ENCODE measurements around the gene ADAM10. TPM values are rescaled to one million over a fixed set of nuclear protein-coding genes. Genes with fewer than 3 reads are reported as not detected.

Gene ADAM10
- total RNA-seq, 1 donor from 2014 or later, result 106 TPM

DNA sequence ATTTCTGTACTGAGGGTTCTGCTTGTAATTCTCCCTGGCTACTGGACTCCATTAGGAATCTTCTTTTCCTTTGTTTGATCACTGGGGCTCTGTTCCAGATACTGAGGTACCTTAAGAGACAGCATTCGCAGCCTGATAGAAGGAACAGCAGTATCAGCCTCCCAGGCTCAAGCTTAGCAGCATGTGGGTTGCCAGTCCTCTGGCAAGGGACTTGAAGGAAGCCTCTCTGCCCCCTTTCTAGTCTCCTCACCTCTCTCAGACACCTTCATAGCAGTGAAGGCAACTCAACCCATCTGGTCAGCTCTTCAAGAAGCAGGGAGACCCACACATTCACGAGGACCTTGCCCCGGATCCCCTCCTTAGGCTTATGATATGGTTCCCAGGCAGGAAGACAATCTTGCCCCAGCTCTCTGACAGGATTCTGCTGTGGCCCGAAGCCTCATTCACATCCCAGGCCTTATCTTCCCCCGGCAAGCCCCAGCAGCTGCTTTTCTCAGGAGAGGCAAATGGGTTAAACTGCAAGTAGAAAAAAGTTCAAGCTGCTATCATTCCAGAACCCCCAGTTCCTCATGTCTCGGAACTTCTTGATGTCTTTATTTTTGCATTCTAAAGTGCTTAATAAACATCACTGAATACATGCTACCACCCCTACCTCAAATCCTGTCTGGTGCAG, 164.6 kb downstream of the ADAM10 start:
- TF ChIP-seq, protein P1, sequence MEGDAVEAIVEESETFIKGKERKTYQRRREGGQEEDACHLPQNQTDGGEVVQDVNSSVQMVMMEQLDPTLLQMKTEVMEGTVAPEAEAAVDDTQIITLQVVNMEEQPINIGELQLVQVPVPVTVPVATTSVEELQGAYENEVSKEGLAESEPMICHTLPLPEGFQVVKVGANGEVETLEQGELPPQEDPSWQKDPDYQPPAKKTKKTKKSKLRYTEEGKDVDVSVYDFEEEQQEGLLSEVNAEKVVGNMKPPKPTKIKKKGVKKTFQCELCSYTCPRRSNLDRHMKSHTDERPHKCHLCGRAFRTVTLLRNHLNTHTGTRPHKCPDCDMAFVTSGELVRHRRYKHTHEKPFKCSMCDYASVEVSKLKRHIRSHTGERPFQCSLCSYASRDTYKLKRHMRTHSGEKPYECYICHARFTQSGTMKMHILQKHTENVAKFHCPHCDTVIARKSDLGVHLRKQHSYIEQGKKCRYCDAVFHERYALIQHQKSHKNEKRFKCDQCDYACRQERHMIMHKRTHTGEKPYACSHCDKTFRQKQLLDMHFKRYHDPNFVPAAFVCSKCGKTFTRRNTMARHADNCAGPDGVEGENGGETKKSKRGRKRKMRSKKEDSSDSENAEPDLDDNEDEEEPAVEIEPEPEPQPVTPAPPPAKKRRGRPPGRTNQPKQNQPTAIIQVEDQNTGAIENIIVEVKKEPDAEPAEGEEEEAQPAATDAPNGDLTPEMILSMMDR (conservative IDR thresholded peaks at IDR 0.05; ENCODE audit: low read depth, low read length), result no peak
- no peak overlapping the region for H3K4me3 ChIP-seq (ENCODE audit: low read depth, low read length)
- no peak for DNase-seq (ENCODE audit: low read depth)

DNA sequence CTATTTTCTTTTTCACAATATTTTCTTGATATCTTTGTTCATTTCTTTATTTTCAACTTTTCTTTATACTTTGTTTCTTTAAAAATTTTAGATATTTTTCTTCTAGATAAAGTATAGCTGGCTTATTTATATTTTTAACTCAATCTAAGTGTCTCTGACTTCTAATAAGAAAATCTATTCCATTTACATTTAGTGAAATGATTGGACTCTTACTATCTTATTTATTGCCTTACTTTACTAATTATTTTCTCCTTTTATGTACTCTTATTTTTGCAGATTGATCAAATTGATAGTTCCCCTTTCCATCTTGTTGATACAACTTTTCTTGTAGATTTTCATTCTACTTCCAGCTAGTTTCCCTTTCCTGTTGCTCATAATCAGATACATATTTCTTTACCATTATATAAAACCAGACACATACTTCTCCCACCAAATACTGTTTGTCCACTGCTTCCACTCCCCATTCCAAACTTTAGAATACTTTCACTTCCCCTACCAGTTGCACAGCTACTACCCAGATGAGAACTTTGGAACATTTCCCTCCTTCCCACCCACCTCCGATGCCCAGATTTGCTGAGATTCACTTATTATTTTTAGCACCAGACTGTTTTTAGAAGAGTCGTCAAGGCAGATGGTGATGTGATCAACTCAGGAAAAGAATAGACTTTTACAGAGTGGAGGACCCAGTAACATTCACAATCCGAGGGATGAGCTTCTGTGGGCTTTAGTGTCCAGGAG, 166.2 kb downstream of the ADAM10 start:
- TF ChIP-seq, protein P1 (conservative IDR thresholded peaks at IDR 0.05; ENCODE audit: low read depth, low read length), result no peak
- no peak overlapping the region for H3K4me3 ChIP-seq (ENCODE audit: low read depth, low read length)
- DNase-seq (ENCODE audit: low read depth), result no peak

DNA sequence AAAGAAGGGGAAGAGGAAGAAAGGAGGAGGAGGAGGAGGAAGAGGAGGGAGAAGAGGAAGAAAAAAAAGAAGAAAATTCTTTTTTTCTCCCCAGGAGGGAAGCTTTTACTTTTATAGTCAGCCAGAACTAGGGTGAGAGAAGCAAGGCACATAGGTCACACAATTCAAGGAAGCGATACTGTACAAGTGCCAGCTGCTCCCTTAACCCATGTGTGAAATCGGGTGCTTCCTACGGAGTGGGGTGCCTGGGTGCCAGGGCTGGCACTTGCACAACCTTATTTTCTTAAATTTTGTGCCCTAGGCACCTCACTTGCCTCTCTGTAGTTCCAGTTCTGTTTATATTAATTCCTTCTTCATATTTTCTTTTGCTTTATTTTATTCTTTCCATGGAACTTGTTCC, 167.3 kb downstream of the ADAM10 start:
- H3K4me3 ChIP-seq (ENCODE audit: low read depth, low read length), result no peak overlapping the region
- DNase-seq (ENCODE audit: low read depth), result no peak
- TF ChIP-seq, protein P1 (conservative IDR thresholded peaks at IDR 0.05; ENCODE audit: low read depth, low read length), result no peak

DNA sequence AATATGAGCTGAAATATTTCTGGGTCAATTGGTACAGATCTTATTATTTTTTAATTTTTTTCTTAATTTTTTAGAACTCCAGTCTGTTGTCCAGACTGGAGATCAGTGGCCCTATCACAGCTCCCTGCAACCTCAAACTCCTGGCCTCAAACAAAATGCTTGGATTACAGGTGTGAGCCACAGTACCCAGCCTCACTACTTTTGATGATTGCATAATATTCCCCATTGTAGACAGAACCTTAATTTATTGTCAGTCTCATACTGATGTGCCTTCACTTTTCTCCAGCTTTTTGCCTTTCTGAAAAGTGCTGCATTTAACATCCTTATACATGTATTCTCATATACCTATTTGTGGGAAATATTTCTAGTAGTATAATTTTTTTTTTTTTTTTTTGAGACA, 172.8 kb downstream of the ADAM10 start:
- TF ChIP-seq, protein P1 (conservative IDR thresholded peaks at IDR 0.05; ENCODE audit: low read depth, low read length), result no peak
- DNase-seq (ENCODE audit: low read depth), result no peak
- H3K4me3 ChIP-seq (ENCODE audit: low read depth, low read length), result no peak overlapping the region

DNA sequence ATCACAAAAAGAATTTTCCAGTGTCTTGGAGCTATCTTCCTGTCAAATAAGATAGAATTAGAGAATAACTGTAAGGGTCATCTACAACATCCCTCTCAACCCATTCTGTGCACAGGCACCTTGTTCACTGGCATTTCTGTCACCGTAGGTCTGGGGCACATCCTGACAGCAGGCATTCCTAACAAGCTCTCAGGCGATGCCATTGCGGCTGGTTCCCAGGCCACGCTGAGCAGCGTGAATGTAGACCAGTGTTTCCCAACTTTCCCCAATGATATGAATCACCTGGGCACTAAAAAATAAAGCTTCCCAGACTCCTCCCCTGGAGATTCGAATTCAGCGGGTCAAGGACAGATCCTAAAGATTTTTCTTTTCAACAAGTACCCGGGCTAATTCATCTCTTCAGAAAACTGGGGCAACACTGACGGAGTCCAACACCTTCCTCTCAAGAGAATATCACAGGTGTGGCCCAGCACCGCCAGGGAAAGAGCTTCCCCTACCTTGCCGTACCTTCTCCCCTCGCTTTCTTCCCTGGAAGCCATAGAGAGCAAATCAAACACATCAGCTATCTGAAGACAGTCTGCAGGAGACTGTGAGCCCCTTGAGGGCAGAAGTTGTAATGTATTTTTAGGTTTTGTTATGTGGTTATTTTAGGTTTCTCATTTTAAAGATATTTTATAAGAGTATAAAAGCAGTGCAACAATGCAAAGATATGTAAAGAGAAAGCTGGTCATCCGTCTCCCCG, 174.3 kb downstream of the ADAM10 start:
- DNase-seq (ENCODE audit: low read depth), result no peak
- TF ChIP-seq, protein P1 (conservative IDR thresholded peaks at IDR 0.05; ENCODE audit: low read depth, low read length), result no peak
- H3K4me3 ChIP-seq (ENCODE audit: low read depth, low read length), result no peak overlapping the region

DNA sequence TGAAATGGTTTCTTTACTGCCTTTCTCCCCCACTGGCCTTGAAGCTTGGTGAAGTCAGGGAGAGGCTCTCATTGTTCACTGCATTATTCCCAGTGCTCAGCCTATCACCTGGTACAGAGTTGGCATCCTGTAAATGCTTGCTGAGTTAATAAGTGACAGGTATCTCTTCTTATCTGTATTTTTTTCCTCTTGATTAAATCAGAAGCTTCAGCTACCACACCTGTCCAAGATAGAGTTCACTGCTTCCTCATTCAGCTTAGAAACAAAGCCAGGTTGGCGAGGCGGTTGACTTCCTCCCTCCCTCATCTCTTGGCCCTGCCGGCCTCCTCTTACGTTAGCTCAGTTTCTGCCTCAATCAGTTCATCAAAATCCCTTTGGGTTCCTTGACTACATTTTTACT, 174.9 kb downstream of the ADAM10 start:
- DNase-seq (ENCODE audit: low read depth), result no peak
- TF ChIP-seq, protein P1 (conservative IDR thresholded peaks at IDR 0.05; ENCODE audit: low read depth, low read length), result no peak

More for the DNA sequence above, 174.9 kb downstream of the ADAM10 start:
- H3K4me3 ChIP-seq (ENCODE audit: low read depth, low read length), result no peak overlapping the region

All from epithelial cell of proximal tubule (primary cell).